GM21737 (cell line): ENCODE measurements around the gene OR52K2.
A peak's percentile ranks its signal among the peaks of the same experiment; 100 is the strongest.
"Not testable (repeated sequence)": the region's sequence is repeated elsewhere in the genome, so short reads cannot be mapped to it uniquely, and the experiment has no call there.

Experiments used
- ATAC-seq: cut with Tn5 transposase; IDR thresholded peaks from one replicate; pipeline ENCODE4 v1.9.1; 2021; ENCODE audit warnings: mild to moderate bottlenecking, moderate library complexity; ENCODE audit not compliant: unreplicated experiment

OR52K2 gene

GRCh38 chr11:4448995-4449394 is at the start of gene OR52K2:
Gene OR52K2, plus strand, starts transcription at chr11:4449295. Its CDS starts 45 bp downstream, at chr11:4449340.
- ATAC-seq, result no peak

GRCh38 chr11:4406206-4406605 is 42.9 kb upstream of the OR52K2 start:
- not testable (repeated sequence) for ATAC-seq

GRCh38 chr11:4416306-4416705 is 32.8 kb upstream of the OR52K2 start:
- ATAC-seq, result no peak

GRCh38 chr11:4416816-4417215 is 32.3 kb upstream of the OR52K2 start:
- ATAC-seq, result no peak

- ATAC-seq, result no peak
Observed at GRCh38 chr11:4418403-4418802, 30.7 kb upstream of the OR52K2 start.

- ATAC-seq, result no peak
Observed at GRCh38 chr11:4430051-4430450, 19.0 kb upstream of the OR52K2 start.

GRCh38 chr11:4433856-4434255 is 15.2 kb upstream of the OR52K2 start:
- no peak for ATAC-seq

- no peak for ATAC-seq
Observed at GRCh38 chr11:4436411-4436810, 12.7 kb upstream of the OR52K2 start.

- no peak for ATAC-seq
Observed at GRCh38 chr11:4441515-4441914, 7.6 kb upstream of the OR52K2 start.

GRCh38 chr11:4443232-4443891 is 5.7 kb upstream of the OR52K2 start:
- no peak for ATAC-seq

- ATAC-seq, result no peak
Observed at GRCh38 chr11:4453118-4453517, 4.0 kb downstream of the OR52K2 start.

- ATAC-seq, result no peak
Observed at GRCh38 chr11:4454021-4454420, 4.9 kb downstream of the OR52K2 start.

- no peak for ATAC-seq
Observed at GRCh38 chr11:4455419-4455818, 6.3 kb downstream of the OR52K2 start.

GRCh38 chr11:4459500-4459899 is 10.4 kb downstream of the OR52K2 start:
- ATAC-seq, result peak; percentile 72

- no peak for ATAC-seq
Observed at GRCh38 chr11:4460151-4460550, 11.1 kb downstream of the OR52K2 start.

- ATAC-seq, result no peak
Observed at GRCh38 chr11:4464216-4465159, 15.4 kb downstream of the OR52K2 start.

GRCh38 chr11:4465407-4465806 is 16.3 kb downstream of the OR52K2 start:
- no peak for ATAC-seq

GRCh38 chr11:4466131-4466870 is 17.2 kb downstream of the OR52K2 start:
- no peak for ATAC-seq

- ATAC-seq, result no peak
Observed at GRCh38 chr11:4466871-4467442, 17.9 kb downstream of the OR52K2 start.

- no peak for ATAC-seq
Observed at GRCh38 chr11:4467811-4468606, 18.9 kb downstream of the OR52K2 start.
